ENCODE measurements around the gene SYNGR2.
A peak's percentile ranks its signal among the peaks of the same experiment; 100 is the strongest.

Gene SYNGR2

GRCh38 chr17:78202666-78203065, 34.3 kb downstream of the SYNGR2 start (continued):
- no peak for TF ChIP-seq ZNF394 (tag by site-specific recombination; IDR thresholded peaks at IDR 0.05; ENCODE audit: borderline replicate concordance)

- TF ChIP-seq ZNF10 (tag by site-specific recombination; IDR thresholded peaks at IDR 0.05) (no peak), SCRT1 (tag by site-specific recombination; IDR thresholded peaks at IDR 0.05; ENCODE audit: borderline replicate concordance) (peak; percentile 58; the same call in 1 of the 2 replicates), ZNF274 (IDR thresholded peaks at IDR 0.05; ENCODE audit: low read length) (no peak), ZNF274 (tag by site-specific recombination; IDR thresholded peaks at IDR 0.05; ENCODE audit: borderline replicate concordance) (no peak), HOXC10 (CRISPR knock-in tag; IDR thresholded peaks at IDR 0.05) (no peak), ZNF747 (tag by site-specific recombination; IDR thresholded peaks at IDR 0.05) (no peak), EGR2 (tag by site-specific recombination; IDR thresholded peaks at IDR 0.05; ENCODE audit: low read depth) (no peak), ZNF404 (tag by site-specific recombination; IDR thresholded peaks at IDR 0.05) (no peak), ZNF548 (tag by site-specific recombination; IDR thresholded peaks at IDR 0.05) (no peak), SCRT2 (tag by site-specific recombination; IDR thresholded peaks at IDR 0.05) (peak; percentile 93), ZNF558 (tag by site-specific recombination; IDR thresholded peaks at IDR 0.05) (no peak), ZNF768 (tag by site-specific recombination; IDR thresholded peaks at IDR 0.05) (no peak), ZNF660 (tag by site-specific recombination; IDR thresholded peaks at IDR 0.05) (no peak), ZNF544 (tag by site-specific recombination; IDR thresholded peaks at IDR 0.05) (no peak), ZBTB1 (tag by site-specific recombination; IDR thresholded peaks at IDR 0.05) (no peak), FEZF1 (tag by site-specific recombination; IDR thresholded peaks at IDR 0.05) (no peak)
- Histone ChIP-seq H3K27ac (ENCODE audit: extremely low read depth, low read depth, low read length) (no peak overlapping the region), H3K9me3 (ENCODE audit: control insufficient read depth, insufficient read depth, low read depth, low read length) (no peaks in the 10 kb centered on the region), H3K36me3 (ENCODE audit: control insufficient read depth in 2 of 2, insufficient read depth in 1 of 2, low read length in 2 of 2) (peaks cover 0 to 41% of the 10 kb centered on the region in 2 experiments; a peak in 2 of 3 replicates), H3K4me3 (ENCODE audit: low read depth, low read length) (no peak overlapping the region), H3K4me1 (ENCODE audit: control insufficient read depth, insufficient read depth, low read length) (no peaks in the 10 kb centered on the region)
- ChIA-PET POLR2A (interaction anchor here (1.2 to 1.4 kb wide), 2 partner anchors 11 to 30 kb away, joined by 3 to 5 read pairs; no protein-coding TSS in a partner anchor), CTCF (interaction anchor here (1.4 kb wide), 1 partner anchor 44 kb away, joined by 4 read pairs; no protein-coding TSS in a partner anchor)
Observed at GRCh38 chr17:78204387-78205123, 36.2 kb downstream of the SYNGR2 start.

- Histone ChIP-seq H3K9me3 (ENCODE audit: control insufficient read depth, insufficient read depth, low read depth, low read length) (no peaks in the 10 kb centered on the region), H3K4me3 (ENCODE audit: low read depth, low read length) (no peak overlapping the region), H3K27ac (ENCODE audit: extremely low read depth, low read depth, low read length) (no peak overlapping the region), H3K36me3 (ENCODE audit: control insufficient read depth in 2 of 2, insufficient read depth in 1 of 2, low read length in 2 of 2) (peaks cover 0 to 41% of the 10 kb centered on the region in 2 experiments; a peak in 2 of 3 replicates), H3K4me1 (ENCODE audit: control insufficient read depth, insufficient read depth, low read length) (no peaks in the 10 kb centered on the region)
- POLR2A ChIA-PET: interaction anchor here (1.2 kb wide), 1 partner anchor 31 kb away, joined by 3 read pairs; no protein-coding TSS in a partner anchor
- TF ChIP-seq WT1 (tag by site-specific recombination; IDR thresholded peaks at IDR 0.05) (no peak), TSHZ1 (tag by site-specific recombination; IDR thresholded peaks at IDR 0.05; ENCODE audit: borderline replicate concordance) (no peak), ATF2 (tag by site-specific recombination; IDR thresholded peaks at IDR 0.05; ENCODE audit: low read depth) (no peak), ZNF580 (tag by site-specific recombination; IDR thresholded peaks at IDR 0.05) (no peak), PRDM4 (tag by site-specific recombination; IDR thresholded peaks at IDR 0.05) (no peak), ZNF514 (tag by site-specific recombination; IDR thresholded peaks at IDR 0.05) (no peak), ZNF311 (tag by site-specific recombination; IDR thresholded peaks at IDR 0.05; ENCODE audit: borderline replicate concordance) (no peak)
- CTCF ChIA-PET: interaction anchor here (0.6 kb wide), 1 partner anchor 90 kb away, joined by 3 read pairs; no protein-coding TSS in a partner anchor
Observed at GRCh38 chr17:78205124-78205775, 36.9 kb downstream of the SYNGR2 start.

Data from HEK293 (cell line).